ENCODE results near the gene RPS6KC1.
"Not testable (repeated sequence)": the region's sequence is repeated elsewhere in the genome, so short reads cannot be mapped to it uniquely, and the experiment has no call there.

RPS6KC1 gene

DNA sequence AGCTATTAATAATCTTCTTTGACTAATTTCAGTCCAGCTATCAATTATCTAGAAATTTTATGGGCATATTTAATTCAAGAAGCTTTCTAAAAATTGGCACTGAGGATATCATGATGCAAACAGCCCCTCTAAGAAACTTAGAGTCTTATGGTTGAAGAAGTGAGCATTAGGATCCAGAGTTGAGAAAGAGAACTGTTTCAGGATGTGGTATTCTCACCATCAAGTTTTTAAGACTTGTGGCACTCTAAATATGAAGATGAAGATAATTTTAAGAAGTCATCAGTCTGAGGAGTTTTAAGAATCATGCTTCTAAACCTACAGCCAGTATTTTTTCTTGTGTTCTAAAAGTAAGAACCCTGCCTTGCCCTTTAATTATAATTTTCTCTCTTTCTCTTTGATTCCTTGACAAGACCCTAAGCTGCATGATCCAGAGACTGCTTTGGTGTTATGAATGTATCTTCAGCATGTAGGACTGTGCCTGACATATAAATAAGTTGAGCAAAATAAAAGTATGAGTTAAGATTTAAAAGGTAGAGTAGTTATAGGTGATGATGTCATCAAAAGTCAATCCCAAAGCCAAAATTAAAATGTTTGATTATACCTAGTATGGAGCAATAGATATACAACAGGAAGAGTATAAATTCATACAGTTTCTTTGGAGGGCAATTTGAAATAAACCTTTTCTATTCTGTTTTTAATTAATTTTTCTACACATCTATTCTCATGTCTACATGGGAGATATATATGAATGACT is 39.1 kb downstream of the RPS6KC1 start:
- TF ChIP-seq, protein P1, sequence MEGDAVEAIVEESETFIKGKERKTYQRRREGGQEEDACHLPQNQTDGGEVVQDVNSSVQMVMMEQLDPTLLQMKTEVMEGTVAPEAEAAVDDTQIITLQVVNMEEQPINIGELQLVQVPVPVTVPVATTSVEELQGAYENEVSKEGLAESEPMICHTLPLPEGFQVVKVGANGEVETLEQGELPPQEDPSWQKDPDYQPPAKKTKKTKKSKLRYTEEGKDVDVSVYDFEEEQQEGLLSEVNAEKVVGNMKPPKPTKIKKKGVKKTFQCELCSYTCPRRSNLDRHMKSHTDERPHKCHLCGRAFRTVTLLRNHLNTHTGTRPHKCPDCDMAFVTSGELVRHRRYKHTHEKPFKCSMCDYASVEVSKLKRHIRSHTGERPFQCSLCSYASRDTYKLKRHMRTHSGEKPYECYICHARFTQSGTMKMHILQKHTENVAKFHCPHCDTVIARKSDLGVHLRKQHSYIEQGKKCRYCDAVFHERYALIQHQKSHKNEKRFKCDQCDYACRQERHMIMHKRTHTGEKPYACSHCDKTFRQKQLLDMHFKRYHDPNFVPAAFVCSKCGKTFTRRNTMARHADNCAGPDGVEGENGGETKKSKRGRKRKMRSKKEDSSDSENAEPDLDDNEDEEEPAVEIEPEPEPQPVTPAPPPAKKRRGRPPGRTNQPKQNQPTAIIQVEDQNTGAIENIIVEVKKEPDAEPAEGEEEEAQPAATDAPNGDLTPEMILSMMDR (conservative IDR thresholded peaks at IDR 0.05; ENCODE audit: low read length) = no peak
- DNase-seq (ENCODE audit: low read depth) = no peak

DNA sequence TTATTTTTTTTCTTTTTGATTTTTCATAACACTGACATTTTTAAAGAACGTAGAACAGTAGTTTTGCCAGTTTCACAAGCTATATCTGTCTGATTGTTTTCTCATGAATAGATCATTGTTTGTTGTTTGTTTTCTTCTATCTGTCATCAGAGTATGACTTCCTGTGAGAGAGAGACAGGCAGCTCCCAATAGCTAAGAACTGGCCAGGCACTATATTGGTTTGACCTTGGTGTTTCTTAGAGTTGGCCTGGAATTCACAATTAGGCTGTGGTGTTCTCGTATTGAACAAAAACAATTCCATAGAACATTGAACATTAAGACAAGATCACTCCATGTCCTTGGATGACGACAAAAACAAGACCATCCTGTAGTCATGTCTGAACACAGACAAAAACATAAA is 43.4 kb downstream of the RPS6KC1 start:
- TF ChIP-seq, protein P1 (conservative IDR thresholded peaks at IDR 0.05; ENCODE audit: low read length) = no peak
- H3K4me3 ChIP-seq (ENCODE audit: low read length) = no peak overlapping the region
- DNase-seq (ENCODE audit: low read depth) = no peak

More for the DNA sequence above, 39.1 kb downstream of the RPS6KC1 start:
- no peak overlapping the region for H3K4me3 ChIP-seq (ENCODE audit: low read length)

DNA sequence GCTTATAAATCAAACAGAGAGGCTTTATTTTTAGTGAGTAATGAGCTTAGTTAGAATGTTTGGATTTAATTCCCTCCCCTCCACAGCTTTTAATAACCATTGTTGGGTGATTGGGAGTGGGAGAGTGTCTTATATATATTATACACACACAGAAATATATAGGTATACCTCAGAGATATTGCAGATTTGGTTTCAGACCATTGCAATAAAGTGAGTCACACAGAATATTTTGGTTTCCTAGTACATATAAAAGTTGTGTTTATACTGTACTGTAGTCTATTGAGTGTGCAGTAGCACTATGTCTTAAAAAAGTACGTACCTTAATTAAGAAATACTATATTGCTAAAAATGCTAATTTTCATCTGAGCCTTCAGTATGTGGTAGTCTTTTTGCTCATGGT is 44.4 kb downstream of the RPS6KC1 start:
- TF ChIP-seq, protein P1 (conservative IDR thresholded peaks at IDR 0.05; ENCODE audit: low read length) = no peak
- no peak overlapping the region for H3K4me3 ChIP-seq (ENCODE audit: low read length)
- no peak for DNase-seq (ENCODE audit: low read depth)

DNA sequence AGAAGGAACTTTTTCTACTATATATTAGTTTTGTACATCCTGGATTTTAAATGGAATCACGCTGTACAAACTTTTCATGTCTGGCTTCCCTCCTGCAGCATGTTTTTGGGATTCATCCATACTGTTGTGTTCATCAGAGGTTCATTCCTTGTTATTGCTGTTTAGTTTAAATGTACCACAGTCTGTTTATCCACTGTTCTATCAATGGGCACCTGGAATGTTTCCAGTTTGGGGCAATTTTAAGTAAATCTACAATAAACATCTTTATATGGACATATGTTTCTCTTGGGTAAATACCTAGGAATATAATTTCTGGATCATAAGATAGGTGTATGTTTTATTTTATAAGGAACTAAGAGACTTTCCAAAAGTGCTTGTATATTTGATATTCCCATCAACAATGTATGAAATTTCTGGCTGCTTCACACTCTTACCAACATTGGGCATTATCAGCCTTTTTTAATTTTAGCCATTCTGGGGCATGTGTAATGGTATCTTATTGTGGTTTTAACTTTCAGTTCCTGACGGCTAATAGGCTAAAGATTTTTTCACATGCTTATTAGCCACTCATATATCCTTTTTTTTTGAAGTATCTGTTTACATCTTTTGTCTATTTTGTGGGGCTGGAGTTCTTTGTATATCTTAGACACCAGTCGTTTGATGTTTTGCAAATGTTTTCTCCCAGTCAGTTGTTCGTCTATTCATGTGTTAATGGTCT is 48.8 kb downstream of the RPS6KC1 start:
- TF ChIP-seq, protein P1 (conservative IDR thresholded peaks at IDR 0.05; ENCODE audit: low read length) = no peak
- no peak overlapping the region for H3K4me3 ChIP-seq (ENCODE audit: low read length)
- DNase-seq (ENCODE audit: low read depth) = no peak

DNA sequence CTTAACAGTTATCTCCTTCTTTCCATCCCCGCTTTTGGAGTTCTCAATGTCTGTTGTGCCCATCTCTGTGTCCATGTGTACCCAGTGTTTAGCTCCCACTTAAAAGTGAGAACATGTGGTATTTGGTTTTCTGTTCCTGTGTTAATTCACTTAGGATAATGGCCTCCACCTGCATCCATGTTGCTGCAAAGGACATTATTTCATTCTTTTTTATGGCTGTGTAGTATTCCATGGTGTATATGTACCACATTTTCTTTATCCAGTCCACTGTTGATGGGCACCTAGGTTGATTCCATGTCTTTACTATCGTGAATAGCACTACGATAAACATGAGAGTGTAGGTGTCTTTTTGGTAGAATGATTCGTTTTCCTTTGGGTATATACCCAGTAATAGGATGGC is 49.5 kb downstream of the RPS6KC1 start:
- not testable (repeated sequence) for H3K4me3 ChIP-seq (ENCODE audit: low read length); DNase-seq (ENCODE audit: low read depth)

DNA sequence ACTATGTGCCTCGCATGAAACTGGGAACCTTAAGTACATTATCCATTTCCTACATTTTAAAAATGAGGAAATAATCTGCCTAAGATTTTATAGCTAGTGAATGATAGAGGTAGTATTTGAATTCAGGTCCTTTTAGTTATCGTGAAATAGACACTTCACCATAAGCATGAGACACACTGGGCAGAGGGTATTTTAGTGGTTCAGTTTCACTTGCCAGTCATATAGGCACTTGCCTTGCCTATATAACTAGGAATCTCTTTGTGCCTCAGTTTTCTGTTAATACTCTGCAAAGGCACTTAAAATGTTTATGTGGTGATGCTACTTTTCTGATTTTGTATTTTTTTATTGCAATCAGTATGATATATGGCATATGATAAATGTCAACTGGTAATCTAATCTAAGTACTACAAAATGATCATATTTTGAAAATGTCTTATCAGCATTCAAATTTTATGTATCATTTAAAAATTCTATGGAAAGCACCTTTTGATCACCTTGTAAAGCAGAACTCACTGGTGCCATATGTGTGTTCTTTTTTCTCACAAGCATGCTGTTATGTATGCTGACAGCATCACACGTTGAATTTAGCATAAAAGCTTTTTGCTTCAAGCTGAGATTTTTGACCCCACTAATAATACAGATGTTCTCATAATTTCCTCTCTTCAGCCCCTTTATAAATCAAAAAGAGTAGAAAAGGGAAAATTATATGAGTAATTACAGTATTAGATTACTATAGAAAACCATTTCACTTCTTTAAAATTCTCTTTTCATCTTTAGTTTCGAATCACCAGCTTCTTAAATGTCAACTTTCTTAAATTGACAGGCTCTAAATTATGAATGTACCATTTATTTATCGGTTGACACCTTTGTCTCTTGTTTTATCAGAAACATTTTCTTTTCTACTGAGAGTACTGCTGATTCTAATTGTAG is 52.6 kb downstream of the RPS6KC1 start:
- no peak for DNase-seq (ENCODE audit: low read depth)
- TF ChIP-seq, protein P1 (conservative IDR thresholded peaks at IDR 0.05; ENCODE audit: low read length) = no peak
- H3K4me3 ChIP-seq (ENCODE audit: low read length) = no peak overlapping the region

DNA sequence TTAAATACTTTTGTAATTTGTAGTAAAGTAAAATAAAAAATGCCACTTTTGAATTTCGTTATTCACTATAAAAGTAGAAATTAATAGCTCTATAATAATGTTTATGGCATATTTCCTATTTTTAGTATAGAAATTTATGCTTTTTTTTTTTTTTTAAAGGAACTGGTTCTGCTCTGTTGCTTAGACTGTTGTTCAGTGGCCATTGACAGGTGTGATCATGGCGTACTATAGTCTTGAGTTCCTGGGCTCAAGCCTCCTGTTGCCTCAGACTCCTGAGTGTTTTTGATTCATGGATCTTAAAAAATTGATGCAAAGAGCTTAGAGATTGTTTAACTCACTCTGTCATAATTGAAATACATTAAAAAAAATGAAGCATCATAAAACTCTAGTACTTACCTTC is 53.6 kb downstream of the RPS6KC1 start:
- DNase-seq (ENCODE audit: low read depth) = no peak
- TF ChIP-seq, protein P1 (conservative IDR thresholded peaks at IDR 0.05; ENCODE audit: low read length) = no peak
- H3K4me3 ChIP-seq (ENCODE audit: low read length) = no peak overlapping the region

Data from AG10803 (cell line).